ENCODE results near the gene ZFAND3.

GRCh38 chr6:38166411-38167240 is 347.1 kb downstream of the ZFAND3 start:
- TF ChIP-seq POLR2AphosphoS5 (IDR thresholded peaks at IDR 0.05) (peak in 1 of 3 donors; percentile 13), CTCF (IDR thresholded peaks at IDR 0.05 in 8 of 11, conservative IDR thresholded peaks at IDR 0.05 in 3 of 11) (no peak), POLR2A (IDR thresholded peaks at IDR 0.05) (no peak)

All from spleen (tissue), 7 donors.